Calu3 (cell line): ENCODE results near the gene SCNN1G. TPM values are rescaled to one million over a fixed set of nuclear protein-coding genes. Genes with fewer than 3 reads are reported as not detected.

ENCODE experiments used
- BruUV-seq: library from RNA; stranded (reverse); fragments of 400-500 nt; replicated peaks from 2 replicates; lab custom pipeline; 2021; lab: Mats Ljungman, UMichigan
- CTCF ChIA-PET: fragments of 300-600 bp; sonication (Branson Sonifier 250); formaldehyde crosslinking; loops from one replicate; lab custom pipeline; 2022; ENCODE audit warnings: antibody characterized with exemption; lab: Charles Lee
- DNase-seq: peaks from one replicate; pipeline ENCODE4 v3.0.0; 2022
- H3K27ac Mint-ChIP-seq: one replicate; pipeline ENCODE4 v1.8.0; 2022; ENCODE audit warnings: mixed read lengths; ENCODE audit not compliant: unreplicated experiment
- H3K27me3 Mint-ChIP-seq: one replicate; pipeline ENCODE4 v1.8.0; 2022; ENCODE audit warnings: mixed read lengths; ENCODE audit not compliant: unreplicated experiment
- H3K36me3 Mint-ChIP-seq: one replicate; pipeline ENCODE4 v1.8.0; 2022; ENCODE audit warnings: mild to moderate bottlenecking, moderate library complexity, mixed read lengths; ENCODE audit not compliant: insufficient read depth, unreplicated experiment
- H3K4me1 Mint-ChIP-seq: one replicate; pipeline ENCODE4 v1.8.0; 2022; ENCODE audit warnings: mild to moderate bottlenecking, low read depth, mixed read lengths; ENCODE audit not compliant: unreplicated experiment
- H3K4me3 Mint-ChIP-seq: one replicate; pipeline ENCODE4 v1.8.0; 2022; ENCODE audit warnings: mild to moderate bottlenecking, low read depth, moderate library complexity, mixed read lengths; ENCODE audit not compliant: unreplicated experiment
- H3K9me3 Mint-ChIP-seq: one replicate; pipeline ENCODE4 v1.8.0; 2022; ENCODE audit warnings: low read depth, mixed read lengths; ENCODE audit not compliant: unreplicated experiment
- CTCF ChIP-seq: fragments of 200-600 bp; IDR thresholded peaks from one replicate; pipeline ENCODE4 v1.8.0; 2022; ENCODE audit warnings: antibody characterized with exemption; ENCODE audit not compliant: unreplicated experiment
- intact Hi-C: fragments of 100-400 bp; cut with micrococcal nuclease; formaldehyde crosslinking; loops from one replicate; pipeline ENCODE4 v1.10.0; 2022; ENCODE audit not compliant: unreplicated experiment
- total RNA-seq: library from RNA; stranded (reverse); gene quantifications from 2 replicates; pipeline ENCODE4 v1.2.3, GENCODE V29; 2022

Gene SCNN1G
- total RNA-seq, 1 experiment from 2014 or later, result not detected

GRCh38 chr16:23137818-23138217, 44.7 kb upstream of the SCNN1G start:
- H3K9me3 Mint-ChIP-seq, result peaks cover 11% of the 10 kb centered on the region
- no peaks in the 10 kb centered on the region for H3K4me1 Mint-ChIP-seq
- intact Hi-C loops, result no loop called here
- no TSS peak for BruUV-seq
- H3K4me3 Mint-ChIP-seq, result no peak overlapping the region
- no peak for TF ChIP-seq CTCF
- DNase-seq, result no peak
- CTCF ChIA-PET, result no interaction called here
- no peaks in the 10 kb centered on the region for H3K36me3 Mint-ChIP-seq
- no peak overlapping the region for H3K27ac Mint-ChIP-seq
- H3K27me3 Mint-ChIP-seq, result no peaks in the 10 kb centered on the region

- intact Hi-C loops, result loop anchor here (10.0 kb wide), 1 partner anchor 55 kb away; no protein-coding TSS in a partner anchor
- H3K4me3 Mint-ChIP-seq, result no peak overlapping the region
- H3K4me1 Mint-ChIP-seq, result peaks cover 6% of the 10 kb centered on the region
- H3K27me3 Mint-ChIP-seq, result no peaks in the 10 kb centered on the region
- BruUV-seq, result no TSS peak
- TF ChIP-seq CTCF, result no peak
- peaks cover 11% of the 10 kb centered on the region for H3K9me3 Mint-ChIP-seq
- DNase-seq, result no peak
- no peak overlapping the region for H3K27ac Mint-ChIP-seq
- CTCF ChIA-PET, result no interaction called here
- H3K36me3 Mint-ChIP-seq, result peaks cover 2% of the 10 kb centered on the region
These were observed 42.4 kb upstream of the SCNN1G start for GRCh38 chr16:23140107-23140506.

GRCh38 chr16:23141033-23141432, 41.5 kb upstream of the SCNN1G start:
- no peak overlapping the region for H3K27ac Mint-ChIP-seq
- no peak overlapping the region for H3K4me3 Mint-ChIP-seq
- H3K4me1 Mint-ChIP-seq, result peaks cover 14% of the 10 kb centered on the region
- CTCF ChIA-PET, result interaction anchor here (0.5 kb wide), 1 partner anchor 40 kb away, joined by 3 read pairs; no protein-coding TSS in a partner anchor
- no peak for DNase-seq
- H3K9me3 Mint-ChIP-seq, result peaks cover 11% of the 10 kb centered on the region
- intact Hi-C loops, result loop anchor here (10.0 kb wide), 1 partner anchor 56 kb away; no protein-coding TSS in a partner anchor
- no peak for TF ChIP-seq CTCF
- H3K27me3 Mint-ChIP-seq, result no peaks in the 10 kb centered on the region
- peaks cover 7% of the 10 kb centered on the region for H3K36me3 Mint-ChIP-seq
- BruUV-seq, result no TSS peak

- TF ChIP-seq CTCF, result no peak
- no peak overlapping the region for H3K4me3 Mint-ChIP-seq
- CTCF ChIA-PET, result no interaction called here
These were observed 41.0 kb upstream of the SCNN1G start for GRCh38 chr16:23141500-23141899.

More at GRCh38 chr16:23141500-23141899, 41.0 kb upstream of the SCNN1G start:
- Mint-ChIP-seq H3K27me3 (no peaks in the 10 kb centered on the region), H3K9me3 (peaks cover 11% of the 10 kb centered on the region), H3K27ac (no peak overlapping the region), H3K4me1 (peaks cover 14% of the 10 kb centered on the region), H3K36me3 (peaks cover 7% of the 10 kb centered on the region)
- intact Hi-C loops, result loop anchor here (10.0 kb wide), 1 partner anchor 57 kb away; no protein-coding TSS in a partner anchor
- no TSS peak for BruUV-seq
- DNase-seq, result no peak
